Endothelial cell of umbilical vein (primary cell): ENCODE measurements around the gene CCR4. TPM values are rescaled to one million over a fixed set of nuclear protein-coding genes. Genes with fewer than 3 reads are reported as not detected.

Experiments used
- BruUV-seq: library from RNA; stranded (reverse); fragments of 400-500 nt; replicated peaks from 2 replicates; lab custom pipeline; 2021; lab: Mats Ljungman, UMichigan
- CTCF ChIA-PET: fragments of 300-600, 350-600 bp; sonication (Branson Sonifier 250); formaldehyde crosslinking; loops from one replicate; lab custom pipeline; 2021; ENCODE audit warnings: antibody characterized with exemption, inconsistent platforms; lab: Charles Lee
- POLR2A ChIA-PET: fragments of 300-600, 350-600 bp; sonication (Branson Sonifier 250); formaldehyde crosslinking; loops from one replicate; lab custom pipeline; 2021; ENCODE audit warnings: antibody characterized with exemption, inconsistent platforms; lab: Charles Lee
- DNase-seq: peaks from one replicate; pipeline ENCODE4 v3.0.0-alpha.2; 2011; ENCODE audit warnings: low read depth, low spot score
- FAIRE-seq: peaks from 2 replicates; lab custom pipeline; 2011; peaks lifted over from hg19 to GRCh38; lab: Jason Lieb, UNC
- H2AFZ ChIP-seq: 2 replicates; pipeline ENCODE4 v1.6.0; 2012; ENCODE audit warnings: low read depth, low read length, control low read depth, inconsistent platforms
- H3K27ac ChIP-seq: 2 replicates; pipeline ENCODE4 v1.5.1; 2011; ENCODE audit warnings: low read depth, mild to moderate bottlenecking, control low read depth, low read length, moderate library complexity; ENCODE audit not compliant: insufficient read depth
- H3K27me3 ChIP-seq, 2 experiments: 2 replicates each; pipeline versions ENCODE4 v1.6.0 to v1.6.1; 2011; ENCODE audit warnings: low read length in 2 of 2, mixed read lengths in 1 of 2; ENCODE audit not compliant: control insufficient read depth in 2 of 2, insufficient read depth in 2 of 2
- H3K36me3 ChIP-seq, 2 experiments: 2 replicates in 1 of 2; 3 replicates in 1 of 2; pipeline ENCODE4 v1.5.1; 2011; ENCODE audit warnings: low read length in 2 of 2, mild to moderate bottlenecking in 1 of 2, moderate library complexity in 1 of 2; ENCODE audit not compliant: control insufficient read depth in 2 of 2, insufficient read depth in 2 of 2; ENCODE audit errors: extremely low read depth in 1 of 2
- H3K4me1 ChIP-seq: 3 replicates; pipeline ENCODE4 v1.5.1; 2011; ENCODE audit warnings: mild to moderate bottlenecking, low read length; ENCODE audit not compliant: control insufficient read depth, insufficient read depth; ENCODE audit errors: extremely low read depth
- H3K4me2 ChIP-seq: 2 replicates; pipeline ENCODE4 v1.6.1; 2011; ENCODE audit warnings: low read length, control low read depth, mixed read lengths; ENCODE audit not compliant: insufficient read depth
- H3K4me3 ChIP-seq, 3 experiments: fragments of 200-600 bp in 1 of 3; sonication (generic), shearing (Covaris generic) in 1 of 3; replicated peaks in 1 of 3; 2 replicates each; pipeline ENCODE4 v1.5.1; 2011 to 2016; ENCODE audit warnings: control low read depth in 3 of 3, low read length in 3 of 3, mild to moderate bottlenecking in 2 of 3, inconsistent platforms in 1 of 3, low read depth in 1 of 3, moderate library complexity in 1 of 3; ENCODE audit not compliant: insufficient read depth in 1 of 3
- H3K79me2 ChIP-seq: 2 replicates; pipeline ENCODE4 v1.6.0; 2012; ENCODE audit warnings: low read length, inconsistent platforms; ENCODE audit not compliant: control insufficient read depth, insufficient read depth
- H3K9ac ChIP-seq: replicated peaks from 2 replicates; pipeline ENCODE3; 2011; ENCODE audit warnings: low read length, control low read depth; ENCODE audit not compliant: insufficient read depth; ENCODE audit errors: extremely low read depth
- H3K9me1 ChIP-seq: replicated peaks from 3 replicates; pipeline ENCODE4 v1.6.0; 2011; ENCODE audit warnings: mild to moderate bottlenecking, low read length; ENCODE audit not compliant: control insufficient read depth, insufficient read depth; ENCODE audit errors: extremely low read depth
- H3K9me3 ChIP-seq: replicated peaks from 2 replicates; pipeline ENCODE4 v1.5.1; 2012; ENCODE audit warnings: low read length, inconsistent platforms; ENCODE audit not compliant: control insufficient read depth, insufficient read depth
- H4K20me1 ChIP-seq: replicated peaks from 2 replicates; pipeline ENCODE3; 2011; ENCODE audit warnings: mild to moderate bottlenecking, low read length; ENCODE audit not compliant: control insufficient read depth, insufficient read depth; ENCODE audit errors: extremely low read depth
- CTCF ChIP-seq, 2 donors: IDR thresholded peaks; 1 replicate in 1 of 2; 2 replicates in 1 of 2; pipeline ENCODE4 v1.5.1; 2011; ENCODE audit warnings: low read length in 2 of 2, mild to moderate bottlenecking in 2 of 2, moderate library complexity in 2 of 2, control low read depth in 1 of 2, inconsistent platforms in 1 of 2, low read depth in 1 of 2; ENCODE audit not compliant: insufficient read depth in 1 of 2; ENCODE audit errors: extremely low read depth in 1 of 2
- EZH2 ChIP-seq: IDR thresholded peaks from 2 replicates; pipeline ENCODE4 v1.6.1; 2012; ENCODE audit warnings: borderline replicate concordance, low read depth, mild to moderate bottlenecking, moderate library complexity, low read length, inconsistent platforms; ENCODE audit not compliant: severe bottlenecking
- FOS ChIP-seq: IDR thresholded peaks from 2 replicates; pipeline ENCODE4 v1.6.1; 2011; ENCODE audit warnings: mild to moderate bottlenecking, low read length, moderate library complexity, borderline replicate concordance; ENCODE audit not compliant: insufficient read depth
- GATA2 ChIP-seq: IDR thresholded peaks from 2 replicates; pipeline ENCODE4 v1.7.0; 2011; ENCODE audit warnings: low read depth, mild to moderate bottlenecking, moderate library complexity, mixed read lengths, low read length; ENCODE audit not compliant: insufficient read length, insufficient read depth
- JUN ChIP-seq: IDR thresholded peaks from 2 replicates; pipeline ENCODE4 v1.6.1; 2011; ENCODE audit warnings: borderline replicate concordance, low read depth; ENCODE audit not compliant: insufficient read length, insufficient read depth
- MAX ChIP-seq: IDR thresholded peaks from 2 replicates; pipeline ENCODE4 v1.6.1; 2011; ENCODE audit not compliant: insufficient read depth, insufficient read length
- MYC ChIP-seq: IDR thresholded peaks from one replicate; pipeline ENCODE4 v1.6.1; 2011; ENCODE audit warnings: mild to moderate bottlenecking, low read depth, low read length
- POLR2A ChIP-seq: IDR thresholded peaks from 2 replicates; pipeline ENCODE4 v1.6.1; 2012; ENCODE audit warnings: low read depth, mild to moderate bottlenecking, control low read depth, low read length
- POLR2AphosphoS5 ChIP-seq: IDR thresholded peaks from 2 replicates; pipeline ENCODE4 v1.6.1; 2012; ENCODE audit warnings: low read depth, mild to moderate bottlenecking, control low read depth, low read length, moderate library complexity; ENCODE audit not compliant: insufficient read depth
- dilution Hi-C: fragments of 300-500 bp; cut with MboI; formaldehyde crosslinking; loops from one replicate; pipeline ENCODE4 v1.15.0; 2019; ENCODE audit warnings: low sequenced_read_pairs; ENCODE audit not compliant: extremely low pct_ligation_motif_present
- intact Hi-C: fragments of 100-400 bp; cut with micrococcal nuclease; formaldehyde crosslinking; loops from one replicate; pipeline ENCODE4 v1.10.0; 2022
- polyA plus RNA-seq, 4 experiments: library from polyadenylated mRNA; depleted of rRNA in 3 of 4; stranded (reverse) in 3 of 4; unstranded in 1 of 4; fragments of >200 nt; gene quantifications; 2 replicates each; pipeline versions ENCODE4 v1.2.1 to v1.2.3, GENCODE V29; 2011 to 2012; ENCODE audit warnings: missing spikeins in 1 of 4
- total RNA-seq: library from RNA; stranded (reverse); gene quantifications from 2 replicates; pipeline ENCODE4 v1.2.3, GENCODE V29; 2021

The CCR4 gene
- total and polyA plus RNA-seq, 2 donors (not counting 3 experiments of a cell fraction or from before 2014, with no cell fraction given): not detected

GRCh38 chr3:32959371-32959770 is 7.9 kb downstream of the CCR4 start:
- Histone ChIP-seq H3K79me2 (no peaks in the 10 kb centered on the region), H3K9ac (no peak overlapping the region), H3K4me2 (no peak overlapping the region), H3K9me3 (no peaks in the 10 kb centered on the region), H3K36me3 (no peaks in the 10 kb centered on the region), H4K20me1 (no peaks in the 10 kb centered on the region), H3K4me3 (no peak overlapping the region), H3K27ac (no peak overlapping the region), H3K27me3 (peaks cover 0 to 5% of the 10 kb centered on the region in 2 experiments), H3K9me1 (no peaks in the 10 kb centered on the region), H3K4me1 (no peaks in the 10 kb centered on the region), H2AFZ (no peak overlapping the region)
- ChIA-PET CTCF (interaction anchor here (1.1 kb wide), 2 partner anchors 18 to 40 kb away, joined by 3 read pairs; no protein-coding TSS in a partner anchor), POLR2A (no interaction called here)
- no peak for FAIRE-seq
- DNase-seq: no peak
- intact Hi-C loops (no loop called here), dilution Hi-C loops (no loop called here)
- no TSS peak for BruUV-seq
- no peak for TF ChIP-seq MYC
- no peak for TF ChIP-seq EZH2
- no peak for TF ChIP-seq GATA2
- TF ChIP-seq FOS: no peak
- TF ChIP-seq JUN: no peak
- no peak for TF ChIP-seq POLR2AphosphoS5
- no peak for TF ChIP-seq CTCF (IDR thresholded peaks at IDR 0.05; ENCODE audit: extremely low read depth in 1 of 2, insufficient read depth in 1 of 2, low read depth in 1 of 2, low read length in 2 of 2)
- TF ChIP-seq MAX: no peak
- no peak for TF ChIP-seq POLR2A
